GM23338 (cell line): ENCODE data around the gene ACD. TPM values are rescaled to one million over a fixed set of nuclear protein-coding genes. Genes with fewer than 3 reads are reported as not detected.

Experiments
- ATAC-seq: fragments of 200-7000 bp; cut with Tn5 transposase; 3 replicates; pipeline ENCODE4 v1.9.1; 2020
- DNase-seq: peaks from one replicate; pipeline ENCODE4 v3.0.0-alpha.2; 2015; ENCODE audit warnings: low spot score
- H2AFZ ChIP-seq: fragments of 200-600 bp; sonication (generic); 2 replicates; pipeline ENCODE4 v1.8.0; 2016; ENCODE audit warnings: antibody characterized with exemption, mild to moderate bottlenecking, moderate library complexity
- H3F3A ChIP-seq: fragments of 200-600 bp; sonication (generic); replicated peaks from 2 replicates; pipeline ENCODE4 v1.8.0; 2017; ENCODE audit warnings: antibody characterized with exemption, mixed run types, low read depth
- H3K27ac ChIP-seq: fragments of 200-600 bp; sonication (generic); 2 replicates; pipeline ENCODE4 v1.6.1; 2016; ENCODE audit warnings: low read depth
- H3K27me3 ChIP-seq: fragments of 200-600 bp; sonication (generic); 2 replicates; pipeline ENCODE4 v1.8.0; 2016; ENCODE audit warnings: mild to moderate bottlenecking, mixed run types, moderate library complexity; ENCODE audit not compliant: insufficient read depth
- H3K36me3 ChIP-seq: fragments of 200-600 bp; sonication (generic); 2 replicates; pipeline ENCODE4 v1.8.0; 2016; ENCODE audit warnings: mild to moderate bottlenecking; ENCODE audit not compliant: insufficient read depth
- H3K4me1 ChIP-seq: fragments of 200-600 bp; sonication (generic); 2 replicates; pipeline ENCODE4 v1.8.0; 2016; ENCODE audit warnings: mild to moderate bottlenecking, moderate library complexity; ENCODE audit not compliant: insufficient read depth
- H3K4me2 ChIP-seq: fragments of 200-600 bp; sonication (generic); 2 replicates; pipeline ENCODE4 v1.7.1; 2017; ENCODE audit warnings: mixed run types
- H3K4me3 ChIP-seq: fragments of 200-600 bp; sonication (generic); 2 replicates; pipeline ENCODE4 v1.6.1; 2016; ENCODE audit warnings: mixed run types
- H3K79me2 ChIP-seq: fragments of 200-600 bp; sonication (generic); replicated peaks from 2 replicates; pipeline ENCODE4 v1.8.0; 2017; ENCODE audit warnings: mild to moderate bottlenecking; ENCODE audit not compliant: insufficient read depth
- H3K9me2 ChIP-seq: fragments of 200-600 bp; sonication (generic); 2 replicates; pipeline ENCODE4 v1.8.0; 2017; ENCODE audit not compliant: insufficient read depth
- H4K20me1 ChIP-seq: fragments of 200-600 bp; sonication (generic); replicated peaks from 2 replicates; pipeline ENCODE4 v1.8.0; 2017; ENCODE audit warnings: mild to moderate bottlenecking; ENCODE audit not compliant: insufficient read depth
- H3K27ac Mint-ChIP-seq: 2 replicates; pipeline ENCODE4 v1.8.0; 2020; ENCODE audit warnings: inconsistent platforms, mild to moderate bottlenecking, moderate library complexity, mixed read lengths
- H3K27me3 Mint-ChIP-seq: 3 replicates; pipeline ENCODE4 v1.8.0; 2022; ENCODE audit warnings: low read depth, mild to moderate bottlenecking, moderate library complexity, mixed read lengths, inconsistent platforms; ENCODE audit not compliant: insufficient read depth, poor library complexity
- H3K36me3 Mint-ChIP-seq: 3 replicates; pipeline ENCODE4 v1.8.0; 2021; ENCODE audit warnings: low read depth, mild to moderate bottlenecking, inconsistent platforms, moderate library complexity, mixed read lengths
- H3K4me1 Mint-ChIP-seq: 3 replicates; pipeline ENCODE4 v1.8.0; 2020; ENCODE audit warnings: mild to moderate bottlenecking, inconsistent platforms, mixed read lengths
- H3K4me3 Mint-ChIP-seq: 3 replicates; pipeline ENCODE4 v1.8.0; 2021; ENCODE audit warnings: moderate library complexity, mild to moderate bottlenecking, inconsistent platforms, mixed read lengths
- H3K9me3 Mint-ChIP-seq: 3 replicates; pipeline ENCODE4 v1.8.0; 2020; ENCODE audit warnings: moderate library complexity, mild to moderate bottlenecking, inconsistent platforms, mixed read lengths
- CREB1 ChIP-seq: fragments of 250-450 bp; sonication (Bioruptor Pico); IDR thresholded peaks from 2 replicates; pipeline ENCODE4 v1.5.0; 2020; ENCODE audit warnings: low read depth, mild to moderate bottlenecking, moderate library complexity
- CTCF ChIP-seq, 2 experiments: fragments of 200-600 bp in 1 of 2; sonication (generic) in 1 of 2; conservative IDR thresholded peaks; 2 replicates each; pipeline versions ENCODE4 v1.5.1 to v1.6.1; 2016 to 2017; ENCODE audit warnings: antibody characterized with exemption in 2 of 2, low read depth in 2 of 2, mild to moderate bottlenecking in 2 of 2, moderate library complexity in 1 of 2
- ETS1 ChIP-seq: IDR thresholded peaks from 2 replicates; pipeline ENCODE4 v1.6.1; 2016; ENCODE audit warnings: antibody characterized with exemption
- EZH2 ChIP-seq: fragments of 200-600 bp; sonication (generic); IDR thresholded peaks from one replicate; pipeline ENCODE4 v1.8.0; 2017; ENCODE audit warnings: antibody characterized with exemption, mild to moderate bottlenecking, low read depth; ENCODE audit not compliant: unreplicated experiment
- EZH2phosphoT487 ChIP-seq: fragments of 200-600 bp; sonication (generic); IDR thresholded peaks from one replicate; pipeline ENCODE4 v1.8.1; 2018; ENCODE audit warnings: antibody characterized with exemption; ENCODE audit not compliant: unreplicated experiment
- JUNB ChIP-seq: IDR thresholded peaks from one replicate; pipeline ENCODE4 v1.6.1; 2016; ENCODE audit warnings: antibody characterized with exemption; ENCODE audit not compliant: unreplicated experiment
- NANOG ChIP-seq: IDR thresholded peaks from 2 replicates; pipeline ENCODE4 v1.6.1; 2016; ENCODE audit warnings: antibody characterized with exemption, borderline replicate concordance
- POLR2AphosphoS5 ChIP-seq: IDR thresholded peaks from 2 replicates; pipeline ENCODE4 v1.6.1; 2016; ENCODE audit warnings: antibody characterized with exemption, low read depth
- REST ChIP-seq: IDR thresholded peaks from one replicate; pipeline ENCODE4 v1.6.1; 2018; ENCODE audit warnings: antibody characterized with exemption; ENCODE audit not compliant: unreplicated experiment
- STAT1 ChIP-seq: IDR thresholded peaks from one replicate; pipeline ENCODE4 v1.6.1; 2016; ENCODE audit warnings: antibody characterized with exemption; ENCODE audit not compliant: unreplicated experiment
- ZNF114 ChIP-seq: fragments of 250-450 bp; sonication (Bioruptor Pico); IDR thresholded peaks from 2 replicates; pipeline ENCODE4 v1.5.0; 2020; ENCODE audit warnings: mild to moderate bottlenecking, moderate library complexity
- ZNF331 ChIP-seq: fragments of 250-450 bp; sonication (Bioruptor Pico); IDR thresholded peaks from 2 replicates; pipeline ENCODE4 v1.5.0; 2020; ENCODE audit warnings: low read depth, mild to moderate bottlenecking, moderate library complexity
- ZNF462 ChIP-seq: fragments of 250-450 bp; sonication (Bioruptor Pico); IDR thresholded peaks from 2 replicates; pipeline ENCODE4 v1.5.0; 2020; ENCODE audit warnings: mild to moderate bottlenecking, moderate library complexity
- polyA plus RNA-seq: library from polyadenylated mRNA; unstranded; fragments of >200 nt; fragmentation: Nextera tagmentation; extraction: Ambion mirVana; gene quantifications from 2 replicates; pipeline ENCODE4 v1.2.1, GENCODE V29; 2016
- total RNA-seq: library from RNA; depleted of rRNA; stranded (reverse); fragments of >200 nt; shearing (Covaris generic); gene quantifications from 2 replicates; pipeline ENCODE4 v1.2.3, GENCODE V29; 2014

Gene ACD
- total and polyA plus RNA-seq, 2 experiments from 2014 or later = 38.7 to 51.7 TPM

- Histone ChIP-seq H3K36me3 (no peaks in the 10 kb centered on the region), H3K4me3 (no peak overlapping the region), H3F3A (peaks cover 16% of the 10 kb centered on the region), H2AFZ (no peak overlapping the region), H3K4me2 (no peak overlapping the region), H3K27ac (no peak overlapping the region), H4K20me1 (no peaks in the 10 kb centered on the region; the same call in 1 of the 2 replicates), H3K79me2 (no peaks in the 10 kb centered on the region), H3K27me3 (peaks cover 22% of the 10 kb centered on the region), H3K9me2 (no peaks in the 10 kb centered on the region), H3K4me1 (peaks cover 7% of the 10 kb centered on the region; the same call in 1 of the 2 replicates)
- Mint-ChIP-seq H3K4me3 (no peak overlapping the region), H3K9me3 (no peaks in the 10 kb centered on the region; the same call in 2 of the 3 replicates), H3K27ac (no peak overlapping the region), H3K4me1 (peaks cover 11% of the 10 kb centered on the region; the same call in 2 of the 3 replicates), H3K36me3 (peaks cover 5% of the 10 kb centered on the region; the same call in 1 of the 3 replicates), H3K27me3 (peaks cover 40% of the 10 kb centered on the region)
- no peak for DNase-seq
- TF ChIP-seq ETS1 = no peak
- TF ChIP-seq NANOG = no peak
- no peak for TF ChIP-seq EZH2
- TF ChIP-seq ZNF114 (CRISPR knock-in tag) = no peak
- TF ChIP-seq CREB1 = no peak
- TF ChIP-seq POLR2AphosphoS5 = no peak
- no peak for TF ChIP-seq REST
- no peak for TF ChIP-seq STAT1
- TF ChIP-seq ZNF331 (CRISPR knock-in tag) = no peak
- no peak for TF ChIP-seq JUNB
- TF ChIP-seq ZNF462 (CRISPR knock-in tag) = no peak
- TF ChIP-seq CTCF (conservative IDR thresholded peaks at IDR 0.05; ENCODE audit: low read depth in 2 of 2) = no peak
- no peak for TF ChIP-seq EZH2phosphoT487
- ATAC-seq = no peak
Observed at GRCh38 chr16:67657017-67657608, 2.9 kb downstream of the ACD start.
